Naive B cell (primary cell): ENCODE measurements around the gene GPD1L. TPM values are rescaled to one million over a fixed set of nuclear protein-coding genes. Genes with fewer than 3 reads are reported as not detected.
"Not testable (repeated sequence)": the region's sequence is repeated elsewhere in the genome, so short reads cannot be mapped to it uniquely, and the experiment has no call there.

Experiments
- ATAC-seq, 2 donors: fragments of 150-1000 bp; cut with Tn5 transposase; 2 replicates each; pipeline ENCODE4 v1.10.0; 2021; ENCODE audit warnings: low read depth in 2 of 2, mild to moderate bottlenecking in 2 of 2, moderate library complexity in 2 of 2
- DNase-seq: peaks from one replicate; pipeline ENCODE4 v3.0.0; 2022
- H3K27ac Mint-ChIP-seq, 6 donors: one replicate each; pipeline ENCODE4 v1.8.0; 2020 to 2022; ENCODE audit warnings: mild to moderate bottlenecking in 6 of 6, mixed read lengths in 6 of 6, moderate library complexity in 5 of 6, inconsistent platforms in 2 of 6
- H3K27me3 Mint-ChIP-seq, 3 donors: one replicate each; pipeline ENCODE4 v1.8.0; 2021 to 2022; ENCODE audit warnings: mixed read lengths in 3 of 3, mild to moderate bottlenecking in 1 of 3
- H3K36me3 Mint-ChIP-seq, 2 donors: one replicate each; pipeline ENCODE4 v1.8.0; 2020 to 2022; ENCODE audit warnings: mixed read lengths in 2 of 2, inconsistent platforms in 1 of 2, mild to moderate bottlenecking in 1 of 2
- H3K4me1 Mint-ChIP-seq, 3 donors: one replicate each; pipeline ENCODE4 v1.8.0; 2020 to 2022; ENCODE audit warnings: mixed read lengths in 3 of 3, inconsistent platforms in 1 of 3, mild to moderate bottlenecking in 1 of 3, moderate library complexity in 1 of 3
- H3K4me3 Mint-ChIP-seq, 8 donors: one replicate each; pipeline ENCODE4 v1.8.0; 2020 to 2022; ENCODE audit warnings: mild to moderate bottlenecking in 8 of 8, mixed read lengths in 8 of 8, moderate library complexity in 8 of 8, inconsistent platforms in 2 of 8
- H3K9me3 Mint-ChIP-seq, 7 donors: one replicate each; pipeline ENCODE4 v1.8.0; 2020 to 2022; ENCODE audit warnings: mixed read lengths in 7 of 7, mild to moderate bottlenecking in 5 of 7, inconsistent platforms in 2 of 7, moderate library complexity in 1 of 7
- polyA plus RNA-seq, 6 donors: library from polyadenylated mRNA; unstranded; fragments of 300-500 nt; fragmentation: Illumina TruSeq; gene quantifications; one replicate each; pipeline ENCODE4 v1.2.3, GENCODE V29; 2021; ENCODE audit warnings: low read depth in 6 of 6

GPD1L gene
- polyA plus RNA-seq, result 1 to 10 TPM; 2.7 to 7.4 (median 5.3) TPM

DNA sequence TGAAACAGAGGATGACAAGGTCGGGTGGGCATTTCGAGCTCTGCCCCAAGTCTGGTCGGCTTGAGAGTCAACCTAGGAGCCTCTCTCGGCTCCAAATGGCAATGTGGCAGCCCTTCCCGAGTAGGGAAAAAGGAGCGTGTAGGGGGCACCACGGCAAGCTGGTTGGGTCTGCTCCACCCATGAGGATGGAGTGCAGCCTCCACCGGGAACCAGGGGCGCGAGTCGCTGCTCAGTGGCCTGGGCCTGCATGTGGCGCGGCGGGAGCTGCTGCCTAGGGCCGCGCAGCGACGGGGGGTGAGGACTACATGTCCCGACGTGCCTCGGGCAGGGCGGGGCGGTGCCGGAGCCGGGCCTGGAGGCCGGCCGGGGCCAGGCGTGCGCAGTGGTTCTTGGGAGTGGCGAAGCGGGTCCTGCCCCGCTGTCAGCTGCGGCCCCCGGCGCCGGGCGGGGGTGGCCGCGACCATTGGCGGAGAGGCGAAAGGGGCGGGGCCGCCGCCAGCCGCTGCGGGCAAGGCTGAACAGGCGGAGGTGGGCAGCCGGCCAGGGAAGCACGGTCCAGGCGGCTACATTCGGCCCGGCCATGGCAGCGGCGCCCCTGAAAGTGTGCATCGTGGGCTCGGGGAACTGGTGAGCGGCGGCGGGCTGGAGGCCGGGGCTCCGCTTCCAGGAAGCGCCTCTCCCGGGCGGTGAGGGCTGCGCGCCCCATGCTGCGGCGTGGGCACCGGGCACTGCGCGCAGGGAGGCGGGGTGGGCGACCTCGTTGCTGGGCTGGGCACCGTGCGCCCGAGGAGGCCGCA lies at the start of gene GPD1L:
Gene GPD1L, plus strand, starts transcription at position 489 of the 797 bp plus-strand sequence. Its CDS starts 92 bp downstream, at position 581.
- ATAC-seq (peak; percentile 98 to 99), DNase-seq (peak; percentile 92)
- H3K27ac Mint-ChIP-seq, result peak within 1 kb of the TSS; percentile 0 to 82 (median 47)
- peaks cover 6 to 19% (median 12%) of the 10 kb centered on the region in 7 donors for H3K9me3 Mint-ChIP-seq
- no peaks in the 10 kb centered on the region for H3K27me3 Mint-ChIP-seq
- peak within 1 kb of the TSS; percentile 90 to 98 (median 94) for H3K4me3 Mint-ChIP-seq
- H3K36me3 Mint-ChIP-seq, result peaks cover 5 to 20% of the 10 kb centered on the region in 2 donors
- H3K4me1 Mint-ChIP-seq, result peaks cover 11 to 22% (median 15%) of the 10 kb centered on the region in 3 donors

- not testable (repeated sequence) for H3K4me3 Mint-ChIP-seq, H3K9me3 Mint-ChIP-seq, DNase-seq, H3K27me3 Mint-ChIP-seq, H3K4me1 Mint-ChIP-seq, ATAC-seq, H3K36me3 Mint-ChIP-seq, H3K27ac Mint-ChIP-seq
Measured at GRCh38 chr3:32058465-32058864, 48.0 kb upstream of the GPD1L start.

DNA sequence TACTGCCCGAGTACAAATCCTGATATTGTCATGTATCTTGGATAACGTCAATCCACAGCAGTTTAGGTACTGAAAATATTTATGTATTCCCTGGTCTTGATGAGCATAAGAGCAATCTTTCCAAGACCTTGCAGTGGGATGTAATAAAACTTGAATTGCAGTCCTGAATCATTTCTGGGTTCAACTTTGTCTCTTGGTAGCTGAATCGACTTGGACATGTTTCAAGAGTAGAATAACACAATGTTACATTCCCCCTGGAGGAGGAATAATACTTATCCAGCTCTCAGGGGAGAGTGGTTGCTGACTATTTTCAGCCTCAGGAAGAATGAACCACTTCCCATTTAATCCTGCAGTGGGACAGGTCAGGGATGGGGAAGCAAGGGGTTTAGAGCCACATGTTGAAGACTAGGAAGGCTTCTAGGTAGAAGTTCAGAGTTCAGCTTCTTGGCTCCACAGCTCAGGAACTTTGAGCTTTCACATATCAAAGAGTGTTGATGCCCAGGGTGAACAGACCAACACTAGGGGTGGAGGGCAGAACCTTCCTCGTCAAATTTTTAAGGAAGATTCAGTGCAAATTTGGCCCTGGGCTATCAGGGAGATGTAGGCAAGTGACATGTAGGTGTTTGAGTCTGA lies 43.4 kb upstream of the GPD1L start:
- DNase-seq, result no peak
- H3K27ac Mint-ChIP-seq, result no peak overlapping the region
- H3K4me3 Mint-ChIP-seq, result no peak overlapping the region
- H3K27me3 Mint-ChIP-seq, result no peaks in the 10 kb centered on the region
- peaks cover 0 to 3% of the 10 kb centered on the region in 2 donors for H3K36me3 Mint-ChIP-seq
- no peaks in the 10 kb centered on the region for H3K9me3 Mint-ChIP-seq
- ATAC-seq, result no peak
- H3K4me1 Mint-ChIP-seq, result peaks cover 0 to 8% (median 3%) of the 10 kb centered on the region in 3 donors

- Mint-ChIP-seq H3K36me3 (peaks cover 0 to 13% of the 10 kb centered on the region in 2 donors), H3K9me3 (no peaks in the 10 kb centered on the region), H3K4me3 (no peak overlapping the region), H3K27ac (peak overlapping the region in 1 of 6 donors; percentile 18), H3K27me3 (no peaks in the 10 kb centered on the region), H3K4me1 (no peaks in the 10 kb centered on the region)
- ATAC-seq (no peak), DNase-seq (no peak)
Measured at GRCh38 chr3:32066686-32067085, 39.7 kb upstream of the GPD1L start.

GRCh38 chr3:32074194-32074593 lies 32.2 kb upstream of the GPD1L start:
- not testable (repeated sequence) for ATAC-seq, H3K27me3 Mint-ChIP-seq, H3K36me3 Mint-ChIP-seq, H3K4me3 Mint-ChIP-seq, H3K9me3 Mint-ChIP-seq, DNase-seq, H3K27ac Mint-ChIP-seq
- peaks cover 0 to 10% (median 10%) of the 10 kb centered on the region in 3 donors for H3K4me1 Mint-ChIP-seq

GRCh38 chr3:32076566-32076965 lies 29.9 kb upstream of the GPD1L start:
- ATAC-seq (no peak), DNase-seq (no peak)
- peaks cover 0 to 4% (median 0%) of the 10 kb centered on the region in 7 donors for H3K9me3 Mint-ChIP-seq
- H3K4me1 Mint-ChIP-seq, result peaks cover 16 to 22% (median 19%) of the 10 kb centered on the region in 3 donors
- H3K27ac Mint-ChIP-seq, result no peak overlapping the region
- no peak overlapping the region for H3K4me3 Mint-ChIP-seq
- H3K27me3 Mint-ChIP-seq, result no peaks in the 10 kb centered on the region
- peaks cover 0 to 5% of the 10 kb centered on the region in 2 donors for H3K36me3 Mint-ChIP-seq

DNA sequence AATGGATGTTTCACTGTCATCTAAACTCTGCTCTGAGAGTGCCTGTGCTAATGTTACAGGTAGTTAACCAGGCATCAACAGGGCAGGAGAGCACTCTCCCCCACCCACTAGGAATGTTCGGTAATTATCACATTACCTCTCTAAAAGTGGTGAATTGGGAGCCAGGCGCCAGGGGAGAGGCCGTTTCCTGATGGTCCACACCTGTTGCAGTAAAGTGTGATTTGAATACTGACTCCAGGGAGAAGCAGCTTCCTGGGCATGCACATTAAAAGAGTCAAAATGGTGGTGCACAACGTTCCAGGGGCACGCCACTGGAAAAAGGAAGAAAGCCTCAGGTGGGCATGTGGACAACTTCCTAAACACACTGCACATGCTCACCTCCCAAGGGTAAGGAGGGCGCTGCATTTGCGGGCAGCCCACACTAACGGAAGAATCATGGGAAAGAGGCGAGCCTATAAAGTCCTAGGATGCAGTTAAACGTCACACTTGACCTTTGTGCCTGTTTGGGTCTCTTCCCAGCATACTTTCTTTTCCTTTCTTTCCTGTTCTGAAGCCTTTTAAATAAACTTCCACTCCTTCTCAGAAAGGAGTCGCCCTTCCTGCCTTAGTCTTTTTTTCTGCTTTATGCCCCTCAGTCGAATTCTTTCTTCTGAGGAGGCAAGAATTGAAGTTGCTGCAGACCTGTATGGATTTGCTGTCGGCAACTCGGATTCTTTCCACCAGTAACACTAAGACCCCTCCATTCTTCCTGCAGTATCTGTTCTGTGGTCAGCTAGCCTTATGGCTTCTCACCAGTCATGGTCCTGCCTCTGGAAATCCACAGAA lies 28.9 kb upstream of the GPD1L start:
- H3K27ac Mint-ChIP-seq, result peak overlapping the region in 2 of 6 donors; percentile 30 to 77
- DNase-seq (no peak), ATAC-seq (no peak)
- H3K9me3 Mint-ChIP-seq, result peaks cover 0 to 4% (median 0%) of the 10 kb centered on the region in 7 donors
- peaks cover 0 to 5% of the 10 kb centered on the region in 2 donors for H3K36me3 Mint-ChIP-seq
- H3K27me3 Mint-ChIP-seq, result no peaks in the 10 kb centered on the region
- peaks cover 16 to 25% (median 19%) of the 10 kb centered on the region in 3 donors for H3K4me1 Mint-ChIP-seq
- H3K4me3 Mint-ChIP-seq, result no peak overlapping the region

DNA sequence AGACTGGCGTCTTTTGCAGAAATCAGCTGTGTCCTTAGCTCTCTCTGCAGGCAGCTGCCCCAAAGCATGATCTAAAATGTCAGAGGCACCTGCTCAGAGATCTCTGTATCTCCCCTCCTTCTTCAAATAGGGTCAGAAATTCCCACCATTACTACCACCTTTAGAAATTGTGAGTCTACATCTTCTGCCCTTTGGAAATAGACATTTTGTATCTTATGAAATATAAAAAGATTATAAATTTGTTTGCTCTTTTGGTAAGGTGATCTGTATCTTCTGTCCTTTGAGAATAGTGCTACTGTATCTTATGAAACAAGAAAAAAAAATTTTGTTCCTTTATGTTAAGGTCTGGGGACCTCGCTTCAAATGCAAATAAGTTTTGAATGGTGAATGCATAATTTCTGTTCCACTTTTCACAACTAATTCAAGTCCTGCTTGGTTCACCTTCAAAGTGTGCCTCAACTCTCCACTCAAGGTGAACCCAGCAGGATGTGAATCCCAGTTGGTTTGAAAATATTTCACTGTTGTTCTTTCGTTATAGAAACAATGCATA lies 28.3 kb upstream of the GPD1L start:
- H3K36me3 Mint-ChIP-seq, result peaks cover 0 to 5% of the 10 kb centered on the region in 2 donors
- peak; percentile 50 to 60 for ATAC-seq
- H3K4me3 Mint-ChIP-seq, result no peak overlapping the region
- DNase-seq, result peak; percentile 6
- no peaks in the 10 kb centered on the region for H3K27me3 Mint-ChIP-seq
- peaks cover 0 to 4% (median 0%) of the 10 kb centered on the region in 7 donors for H3K9me3 Mint-ChIP-seq
- peak overlapping the region in 1 of 6 donors; percentile 77 for H3K27ac Mint-ChIP-seq
- H3K4me1 Mint-ChIP-seq, result peaks cover 16 to 25% (median 19%) of the 10 kb centered on the region in 3 donors

DNA sequence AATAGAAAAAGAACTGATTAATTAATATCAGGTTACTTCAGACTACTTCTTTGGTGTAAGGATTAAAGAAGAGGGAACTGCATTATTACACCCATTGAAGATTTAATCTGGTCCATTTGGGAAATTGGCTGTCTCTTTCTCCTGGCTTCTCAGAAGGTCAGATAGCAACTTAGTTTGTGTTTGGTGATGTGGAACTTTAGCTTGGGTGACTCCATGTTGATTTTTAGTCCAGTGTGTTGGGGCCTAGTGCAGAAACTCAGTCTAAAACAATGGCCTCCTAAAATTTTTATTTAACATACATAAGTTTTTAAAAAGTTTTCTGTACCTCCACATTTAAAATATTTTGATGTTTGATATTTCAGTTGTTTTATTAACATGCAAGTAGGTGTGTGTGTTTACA lies 27.6 kb upstream of the GPD1L start:
- DNase-seq (no peak), ATAC-seq (no peak)
- peaks cover 0 to 9% of the 10 kb centered on the region in 2 donors for H3K36me3 Mint-ChIP-seq
- peaks cover 16 to 25% (median 19%) of the 10 kb centered on the region in 3 donors for H3K4me1 Mint-ChIP-seq
- no peak overlapping the region for H3K27ac Mint-ChIP-seq
- H3K9me3 Mint-ChIP-seq, result peaks cover 0 to 5% (median 0%) of the 10 kb centered on the region in 7 donors
- H3K27me3 Mint-ChIP-seq, result no peaks in the 10 kb centered on the region
- H3K4me3 Mint-ChIP-seq, result no peak overlapping the region

GRCh38 chr3:32082721-32083120 lies 23.7 kb upstream of the GPD1L start:
- ATAC-seq (no peak), DNase-seq (no peak)
- Mint-ChIP-seq H3K36me3 (peaks cover 0 to 18% of the 10 kb centered on the region in 2 donors), H3K4me1 (peaks cover 16 to 25% (median 18%) of the 10 kb centered on the region in 3 donors), H3K27me3 (no peaks in the 10 kb centered on the region), H3K27ac (peak overlapping the region in 1 of 6 donors; percentile 44), H3K4me3 (no peak overlapping the region), H3K9me3 (peaks cover 0 to 11% (median 4%) of the 10 kb centered on the region in 7 donors)

- H3K27ac Mint-ChIP-seq, result no peak overlapping the region
- peaks cover 0 to 22% of the 10 kb centered on the region in 2 donors for H3K36me3 Mint-ChIP-seq
- no peak for DNase-seq
- ATAC-seq, result no peak
- no peaks in the 10 kb centered on the region for H3K27me3 Mint-ChIP-seq
- peaks cover 9 to 16% (median 15%) of the 10 kb centered on the region in 3 donors for H3K4me1 Mint-ChIP-seq
- peaks cover 4 to 11% (median 6%) of the 10 kb centered on the region in 7 donors for H3K9me3 Mint-ChIP-seq
- H3K4me3 Mint-ChIP-seq, result no peak overlapping the region
Measured at GRCh38 chr3:32083702-32084270, 22.6 kb upstream of the GPD1L start.

DNA sequence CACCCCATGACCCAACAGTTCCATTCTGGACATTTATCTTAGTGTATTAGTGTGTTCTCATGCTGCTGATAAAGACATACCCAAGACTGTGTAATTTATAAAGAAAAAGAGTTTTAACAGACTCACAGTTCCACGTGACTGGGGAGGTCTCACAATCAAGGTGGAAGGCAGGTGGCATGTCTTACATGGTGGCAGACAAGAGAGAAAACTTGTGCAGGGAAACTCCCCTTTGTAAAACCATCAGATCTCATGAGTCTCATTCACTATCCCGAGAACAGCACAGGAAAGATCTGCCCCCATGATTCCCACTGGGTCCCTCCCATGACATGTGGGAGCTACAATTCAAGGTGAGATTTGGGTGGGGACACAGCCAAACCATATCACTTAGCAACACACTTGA lies 21.6 kb upstream of the GPD1L start:
- Mint-ChIP-seq H3K27me3 (no peaks in the 10 kb centered on the region), H3K4me1 (peaks cover 9 to 15% (median 15%) of the 10 kb centered on the region in 3 donors), H3K9me3 (peaks cover 4 to 14% (median 11%) of the 10 kb centered on the region in 7 donors), H3K4me3 (no peak overlapping the region), H3K36me3 (peaks cover 0 to 28% of the 10 kb centered on the region in 2 donors), H3K27ac (no peak overlapping the region)
- no peak for ATAC-seq
- no peak for DNase-seq
